ENCODE results near the gene TNFRSF25. TPM values are rescaled to one million over a fixed set of nuclear protein-coding genes. Genes with fewer than 3 reads are reported as not detected.

TNFRSF25 gene
- total and polyA plus RNA-seq, 4 donors: 4.9 to 19.8 (median 11.7) TPM

DNA sequence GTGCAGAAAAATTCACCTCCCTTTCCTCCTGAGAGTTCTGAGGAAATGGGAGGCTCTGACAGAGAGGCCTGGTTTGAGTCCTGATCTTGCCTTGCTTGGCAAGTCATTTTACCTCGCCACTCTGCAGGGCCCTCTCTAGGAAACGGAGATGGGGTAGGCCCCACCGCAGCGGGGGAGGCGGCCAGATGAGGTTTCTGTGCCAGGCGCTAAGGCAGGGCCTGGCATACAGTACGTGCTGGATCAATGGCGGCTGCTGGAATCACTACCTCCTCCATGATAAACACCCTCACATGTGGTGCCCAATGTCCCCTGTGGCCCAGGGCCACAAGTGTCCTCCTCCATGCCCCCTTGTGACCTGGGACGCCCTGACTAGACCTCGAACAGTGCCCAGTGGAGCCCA is 26.0 kb upstream of the TNFRSF25 start:
- DNase-seq (no peak), ATAC-seq (ENCODE audit: insufficient read depth, low FRiP score) (no peak)
- Histone ChIP-seq H3K27me3 (ENCODE audit: control insufficient read depth in 3 of 3, insufficient read depth in 3 of 3, low read length in 2 of 3) (no peaks in the 10 kb centered on the region), H3K36me3 (ENCODE audit: control insufficient read depth in 4 of 4, insufficient read depth in 4 of 4, low read length in 4 of 4) (no peaks in the 10 kb centered on the region), H3K4me1 (ENCODE audit: control insufficient read depth in 5 of 5, insufficient read depth in 5 of 5, low read length in 5 of 5) (peaks cover 0 to 18% (median 7%) of the 10 kb centered on the region in 5 donors), H3K9me3 (ENCODE audit: control insufficient read depth in 4 of 4, insufficient read depth in 3 of 4, low read length in 3 of 4) (no peaks in the 10 kb centered on the region), H3K27ac (ENCODE audit: low read depth in 1 of 2, low read length in 1 of 2) (peak overlapping the region in 1 of 2 donors; percentile 17), H3K4me3 (no peak overlapping the region), H3K9ac (ENCODE audit: insufficient read depth in 1 of 2, low read length in 2 of 2) (no peak overlapping the region)
- TF ChIP-seq, protein P1, sequence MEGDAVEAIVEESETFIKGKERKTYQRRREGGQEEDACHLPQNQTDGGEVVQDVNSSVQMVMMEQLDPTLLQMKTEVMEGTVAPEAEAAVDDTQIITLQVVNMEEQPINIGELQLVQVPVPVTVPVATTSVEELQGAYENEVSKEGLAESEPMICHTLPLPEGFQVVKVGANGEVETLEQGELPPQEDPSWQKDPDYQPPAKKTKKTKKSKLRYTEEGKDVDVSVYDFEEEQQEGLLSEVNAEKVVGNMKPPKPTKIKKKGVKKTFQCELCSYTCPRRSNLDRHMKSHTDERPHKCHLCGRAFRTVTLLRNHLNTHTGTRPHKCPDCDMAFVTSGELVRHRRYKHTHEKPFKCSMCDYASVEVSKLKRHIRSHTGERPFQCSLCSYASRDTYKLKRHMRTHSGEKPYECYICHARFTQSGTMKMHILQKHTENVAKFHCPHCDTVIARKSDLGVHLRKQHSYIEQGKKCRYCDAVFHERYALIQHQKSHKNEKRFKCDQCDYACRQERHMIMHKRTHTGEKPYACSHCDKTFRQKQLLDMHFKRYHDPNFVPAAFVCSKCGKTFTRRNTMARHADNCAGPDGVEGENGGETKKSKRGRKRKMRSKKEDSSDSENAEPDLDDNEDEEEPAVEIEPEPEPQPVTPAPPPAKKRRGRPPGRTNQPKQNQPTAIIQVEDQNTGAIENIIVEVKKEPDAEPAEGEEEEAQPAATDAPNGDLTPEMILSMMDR (IDR thresholded peaks at IDR 0.05; ENCODE audit: control extremely low read depth, extremely low read depth): no peak
- 76 to 80% methylated on average over 10 of the region's 10 CpGs for WGBS, 2 donors

DNA sequence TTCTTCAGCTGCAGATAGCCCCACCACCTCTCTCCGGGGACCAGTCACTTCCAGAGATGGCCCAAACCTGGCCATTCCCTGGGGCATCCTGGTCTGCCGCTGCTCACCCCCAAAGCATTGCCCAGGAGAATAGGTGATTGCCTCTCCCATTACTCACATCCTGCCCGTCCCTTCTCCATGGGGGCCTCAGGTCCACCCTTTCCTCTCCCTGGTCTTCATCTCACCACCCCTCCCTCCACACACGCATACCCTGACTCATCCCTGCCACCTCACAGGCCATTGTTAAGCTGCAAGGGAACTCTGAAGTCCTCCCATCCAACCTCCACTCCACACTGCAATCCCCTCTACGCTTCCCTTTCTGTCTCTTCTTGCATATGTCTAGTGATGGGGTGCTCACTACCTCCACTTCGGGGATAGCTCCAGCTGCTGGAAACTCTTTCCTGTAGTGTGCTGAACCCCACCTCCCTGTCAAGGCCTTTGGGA is 25.5 kb upstream of the TNFRSF25 start, which contains the start of gene PLEKHG5:
Gene PLEKHG5, minus strand, starts transcription at position 188 of the 483 bp plus-strand sequence. CDS start 14,096 bp downstream, outside the sequence.
- 79 to 90% methylated on average over 6 of the region's 6 CpGs for WGBS, 2 donors

DNA sequence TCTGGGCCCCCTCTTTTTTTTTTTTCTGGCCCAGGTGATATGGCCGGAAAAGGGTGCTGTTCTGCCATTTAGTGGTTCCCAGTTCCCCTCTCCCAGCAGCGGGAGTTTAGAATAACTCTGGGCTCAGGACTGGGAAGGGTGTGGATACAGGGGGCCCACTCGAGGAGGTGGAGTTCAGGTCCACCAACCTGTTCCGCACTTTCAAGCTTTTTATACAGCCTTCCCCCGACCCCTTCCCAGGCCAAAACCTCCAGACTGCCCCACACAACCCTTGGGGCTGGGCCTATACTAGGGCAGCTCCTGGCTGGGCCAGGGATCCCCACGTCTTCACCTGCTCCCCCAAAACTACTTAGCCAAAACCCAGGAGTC is 25.1 kb upstream of the TNFRSF25 start:
- H3K4me1 ChIP-seq (ENCODE audit: control insufficient read depth in 5 of 5, insufficient read depth in 5 of 5, low read length in 5 of 5): peaks cover 0 to 21% (median 9%) of the 10 kb centered on the region in 5 donors
- H3K9me3 ChIP-seq (ENCODE audit: control insufficient read depth in 4 of 4, insufficient read depth in 3 of 4, low read length in 3 of 4): no peaks in the 10 kb centered on the region
- TF ChIP-seq, protein P1 (IDR thresholded peaks at IDR 0.05; ENCODE audit: control extremely low read depth, extremely low read depth): no peak
- H3K27me3 ChIP-seq (ENCODE audit: control insufficient read depth in 3 of 3, insufficient read depth in 3 of 3, low read length in 2 of 3): no peaks in the 10 kb centered on the region
- DNase-seq (no peak), ATAC-seq (ENCODE audit: insufficient read depth, low FRiP score) (no peak)
- H3K4me3 ChIP-seq: peak overlapping the region; percentile 33
- peak overlapping the region; percentile 33 to 74 for H3K27ac ChIP-seq (ENCODE audit: low read depth in 1 of 2, low read length in 1 of 2)
- H3K36me3 ChIP-seq (ENCODE audit: control insufficient read depth in 4 of 4, insufficient read depth in 4 of 4, low read length in 4 of 4): no peaks in the 10 kb centered on the region
- no peak overlapping the region for H3K9ac ChIP-seq (ENCODE audit: insufficient read depth in 1 of 2, low read length in 2 of 2)
- WGBS, 2 donors: 44 to 49% methylated on average over 5 to 6 of the region's 6 CpGs

More for the DNA sequence above, 25.5 kb upstream of the TNFRSF25 start, which contains the start of gene PLEKHG5:
- peaks cover 0 to 17% (median 9%) of the 10 kb centered on the region in 5 donors for H3K4me1 ChIP-seq (ENCODE audit: control insufficient read depth in 5 of 5, insufficient read depth in 5 of 5, low read length in 5 of 5)
- ATAC-seq (ENCODE audit: insufficient read depth, low FRiP score): no peak
- TF ChIP-seq, protein P1 (IDR thresholded peaks at IDR 0.05; ENCODE audit: control extremely low read depth, extremely low read depth): no peak
- H3K9ac ChIP-seq (ENCODE audit: insufficient read depth in 1 of 2, low read length in 2 of 2): peak within 1 kb of the TSS in 1 of 2 donors; percentile 28
- no peak for DNase-seq
- H3K27me3 ChIP-seq (ENCODE audit: control insufficient read depth in 3 of 3, insufficient read depth in 3 of 3, low read length in 2 of 3): no peaks in the 10 kb centered on the region
- no peaks in the 10 kb centered on the region for H3K36me3 ChIP-seq (ENCODE audit: control insufficient read depth in 4 of 4, insufficient read depth in 4 of 4, low read length in 4 of 4)
- no peaks in the 10 kb centered on the region for H3K9me3 ChIP-seq (ENCODE audit: control insufficient read depth in 4 of 4, insufficient read depth in 3 of 4, low read length in 3 of 4)
- H3K4me3 ChIP-seq: peak within 1 kb of the TSS; percentile 33
- peak within 1 kb of the TSS; percentile 33 to 74 for H3K27ac ChIP-seq (ENCODE audit: low read depth in 1 of 2, low read length in 1 of 2)
